HEK293 (cell line): ENCODE measurements around the gene FLNA.

ENCODE experiments used
- HOXC10 ChIP-seq: sonication (generic); formaldehyde crosslinking; IDR thresholded peaks from 2 replicates; pipeline ENCODE4 v1.8.1; 2023; ENCODE audit warnings: mild to moderate bottlenecking, missing genetic modification reagents
- TF ChIP-seq, protein P1 (sequence below): fragments of 450-650 bp; formaldehyde crosslinking; IDR thresholded peaks from 2 replicates; pipeline ENCODE4; 2016; ENCODE audit warnings: missing biosample characterization, missing genetic modification characterization

DNA sequence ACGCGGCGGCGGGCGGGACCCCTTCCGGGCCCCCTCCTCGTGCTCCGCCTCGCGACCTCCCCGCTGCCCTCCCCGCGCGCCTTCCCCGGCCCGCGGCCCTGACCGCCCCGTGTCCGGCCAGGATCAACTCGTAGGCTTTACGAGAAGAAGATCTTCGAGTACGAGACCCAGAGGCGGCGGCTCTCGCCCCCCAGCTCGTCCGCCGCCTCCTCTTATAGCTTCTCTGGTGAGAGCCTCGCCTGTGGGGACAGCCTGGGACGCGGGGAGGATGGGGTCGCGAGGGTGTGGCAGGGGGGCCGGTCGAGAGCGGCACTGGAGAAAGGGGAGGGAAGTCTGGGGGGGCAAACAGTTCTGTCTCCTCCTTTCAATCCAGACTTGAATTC, 5.1 kb upstream of the FLNA start:
- TF ChIP-seq HOXC10 = no peak
- TF ChIP-seq, protein P1, sequence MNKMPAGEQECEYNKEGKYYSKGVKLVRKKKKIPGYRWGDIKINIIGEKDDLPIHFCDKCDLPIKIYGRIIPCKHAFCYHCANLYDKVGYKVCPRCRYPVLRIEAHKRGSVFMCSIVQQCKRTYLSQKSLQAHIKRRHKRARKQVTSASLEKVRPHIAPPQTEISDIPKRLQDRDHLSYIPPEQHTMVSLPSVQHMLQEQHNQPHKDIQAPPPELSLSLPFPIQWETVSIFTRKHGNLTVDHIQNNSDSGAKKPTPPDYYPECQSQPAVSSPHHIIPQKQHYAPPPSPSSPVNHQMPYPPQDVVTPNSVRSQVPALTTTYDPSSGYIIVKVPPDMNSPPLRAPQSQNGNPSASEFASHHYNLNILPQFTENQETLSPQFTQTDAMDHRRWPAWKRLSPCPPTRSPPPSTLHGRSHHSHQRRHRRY (tag by site-specific recombination) = no peak
